SK-N-SH (cell line): ENCODE measurements around the gene IKBKE. TPM values are rescaled to one million over a fixed set of nuclear protein-coding genes. Genes with fewer than 3 reads are reported as not detected.
A peak's percentile ranks its signal among the peaks of the same experiment; 100 is the strongest.

Source experiments
- CTCF ChIA-PET: fragments of 300-600, 350-600 bp; formaldehyde crosslinking; extraction: SDS; loops from one replicate; lab custom pipeline; 2021; lab: Yijun Ruan, JAX
- POLR2A ChIA-PET: fragments of 350-600 bp; sonication (Branson Sonifier 250); formaldehyde crosslinking; extraction: SDS; loops from one replicate; lab custom pipeline; 2020; ENCODE audit warnings: antibody characterized with exemption, inconsistent platforms; lab: Yijun Ruan, JAX
- DNase-seq: peaks from one replicate; pipeline ENCODE4 v3.0.0; 2012
- H2AFZ ChIP-seq: fragments of 200-600 bp; sonication (generic); 2 replicates; pipeline ENCODE4 v1.8.1; 2016; ENCODE audit warnings: antibody characterized with exemption, mild to moderate bottlenecking, low read depth
- H3F3A ChIP-seq: fragments of 200-600 bp; sonication (generic); replicated peaks from 2 replicates; pipeline ENCODE3; 2016; ENCODE audit warnings: antibody characterized with exemption, mild to moderate bottlenecking; ENCODE audit not compliant: insufficient read depth
- H3K27ac ChIP-seq, 2 experiments: fragments of 200-500 bp in 1 of 2; fragments of 200-600 bp in 1 of 2; sonication (Bioruptor generic) in 1 of 2; sonication (generic), shearing (Covaris generic) in 1 of 2; 2 replicates each; pipeline versions ENCODE4 v1.5.1 to v1.6.1; 2014 to 2016; ENCODE audit warnings: low read depth in 2 of 2, inconsistent platforms in 1 of 2, low read length in 1 of 2, mild to moderate bottlenecking in 1 of 2, mixed read lengths in 1 of 2
- H3K27me3 ChIP-seq: fragments of 200-600 bp; sonication (generic), shearing (Covaris generic); 2 replicates; pipeline ENCODE4 v1.6.1; 2016; ENCODE audit warnings: mixed run types; ENCODE audit not compliant: insufficient read depth
- H3K36me3 ChIP-seq, 2 experiments: fragments of 200-500 bp in 1 of 2; fragments of 200-600 bp in 1 of 2; sonication (Bioruptor generic) in 1 of 2; sonication (generic) in 1 of 2; replicated peaks in 1 of 2; 2 replicates each; pipeline versions ENCODE3 to v1.5.1; 2014 to 2016; ENCODE audit warnings: low read length in 1 of 2, mild to moderate bottlenecking in 1 of 2; ENCODE audit not compliant: insufficient read depth in 2 of 2, control insufficient read depth in 1 of 2
- H3K4me1 ChIP-seq, 2 experiments: fragments of 200-500 bp in 1 of 2; fragments of 200-600 bp in 1 of 2; sonication (Bioruptor generic) in 1 of 2; sonication (generic), shearing (Covaris generic) in 1 of 2; 2 replicates each; pipeline versions ENCODE4 v1.5.1 to v1.6.1; 2014 to 2016; ENCODE audit warnings: low read depth in 1 of 2, low read length in 1 of 2, mixed run types in 1 of 2; ENCODE audit not compliant: insufficient read depth in 2 of 2, control insufficient read depth in 1 of 2
- H3K4me2 ChIP-seq: fragments of 200-600 bp; sonication (generic), shearing (Covaris generic); 2 replicates; pipeline ENCODE4 v1.6.1; 2017; ENCODE audit warnings: mixed run types
- H3K4me3 ChIP-seq, 2 experiments: fragments of 200-500 bp in 1 of 2; fragments of 200-600 bp in 1 of 2; sonication (Bioruptor generic) in 1 of 2; sonication (generic), shearing (Covaris generic) in 1 of 2; 2 replicates each; pipeline versions ENCODE4 v1.5.1 to v1.8.1; 2014 to 2016; ENCODE audit warnings: low read depth in 2 of 2, inconsistent platforms in 1 of 2, low read length in 1 of 2, mild to moderate bottlenecking in 1 of 2, mixed read lengths in 1 of 2, moderate library complexity in 1 of 2
- H3K79me2 ChIP-seq: fragments of 200-600 bp; sonication (generic); 2 replicates; pipeline ENCODE4 v1.8.1; 2017; ENCODE audit warnings: mild to moderate bottlenecking; ENCODE audit not compliant: insufficient read depth
- H3K9ac ChIP-seq: fragments of 200-600 bp; sonication (generic); 2 replicates; pipeline ENCODE4 v1.6.1; 2017; ENCODE audit warnings: mixed run types
- H3K9me2 ChIP-seq: fragments of 200-600 bp; sonication (generic); 2 replicates; pipeline ENCODE4 v1.6.1; 2017; ENCODE audit warnings: mixed run types
- H3K9me3 ChIP-seq: fragments of 200-600 bp; sonication (generic); 2 replicates; pipeline ENCODE4 v1.6.1; 2017; ENCODE audit warnings: mixed run types, mild to moderate bottlenecking, moderate library complexity
- H4K20me1 ChIP-seq: fragments of 200-600 bp; sonication (generic); 2 replicates; pipeline ENCODE4 v1.6.1; 2017; ENCODE audit warnings: mild to moderate bottlenecking, mixed run types; ENCODE audit not compliant: insufficient read depth
- CTCF ChIP-seq: fragments of 200-600 bp; sonication (generic); IDR thresholded peaks from 2 replicates; pipeline ENCODE4 v1.6.1; 2017; ENCODE audit warnings: antibody characterized with exemption, mild to moderate bottlenecking, moderate library complexity
- EP300 ChIP-seq, 2 experiments: IDR thresholded peaks; 2 replicates each; pipeline versions ENCODE4 v1.4.0 to v1.6.1; 2012; ENCODE audit warnings: borderline replicate concordance in 1 of 2, low read depth in 1 of 2, low read length in 1 of 2
- FOSL2 ChIP-seq: IDR thresholded peaks from 2 replicates; pipeline ENCODE4 v1.4.0; 2012; ENCODE audit warnings: low read depth, mild to moderate bottlenecking, moderate library complexity, borderline replicate concordance
- IRF3 ChIP-seq: fragments of 150-350 bp; IDR thresholded peaks from 2 replicates; pipeline ENCODE4 v1.6.1; 2016; ENCODE audit warnings: mild to moderate bottlenecking, low read depth, low read length
- MXI1 ChIP-seq: IDR thresholded peaks from 2 replicates; pipeline ENCODE4 v1.6.1; 2012; ENCODE audit warnings: mild to moderate bottlenecking, low read depth, low read length, improper control_type of control experiment
- POLR2AphosphoS5 ChIP-seq: IDR thresholded peaks from 2 replicates; pipeline ENCODE4 v1.6.1; 2012; ENCODE audit warnings: low read depth, low read length
- RAD21 ChIP-seq: IDR thresholded peaks from 2 replicates; pipeline ENCODE4 v1.6.1; 2012; ENCODE audit warnings: mild to moderate bottlenecking, low read length
- RFX5 ChIP-seq: IDR thresholded peaks from 2 replicates; pipeline ENCODE4 v1.6.1; 2012; ENCODE audit warnings: mild to moderate bottlenecking, improper control_type of control experiment, low read length
- SMC3 ChIP-seq: IDR thresholded peaks from 2 replicates; pipeline ENCODE4 v1.6.1; 2012; ENCODE audit warnings: low read depth, low read length, improper control_type of control experiment
- TAF1 ChIP-seq: IDR thresholded peaks from 2 replicates; pipeline ENCODE4 v1.6.1; 2012; ENCODE audit warnings: low read depth, mild to moderate bottlenecking, low read length, moderate library complexity, borderline replicate concordance
- WGBS: methylation state at CpG from one replicate; pipeline ENCODE4 v1.1.6; 2017; ENCODE audit warnings: low lambda C conversion rate; 5-methylcytosine and 5-hydroxymethylcytosine counted together
- polyA plus RNA-seq, 3 experiments: library from polyadenylated mRNA; depleted of rRNA; stranded (reverse); fragments of >200 nt; gene quantifications; 2 replicates each; pipeline ENCODE4 v1.2.3, GENCODE V29; 2012

Gene IKBKE
- polyA plus RNA-seq, 1 of the 3 experiments (the other 2 are of a cell fraction) = 14.5 TPM

- no peak overlapping the region for H3K4me2 ChIP-seq
- H3K36me3 ChIP-seq = peaks cover 30 to 55% of the 10 kb centered on the region in 2 experiments
- H3K9me2 ChIP-seq = no peaks in the 10 kb centered on the region
- H4K20me1 ChIP-seq = no peaks in the 10 kb centered on the region
- H3K4me3 ChIP-seq = no peak overlapping the region
- H3K9me3 ChIP-seq = no peaks in the 10 kb centered on the region
- H3K9ac ChIP-seq = no peak overlapping the region
- TF ChIP-seq POLR2AphosphoS5 (no peak), CTCF (no peak), RAD21 (no peak), EP300 (IDR thresholded peaks at IDR 0.05; ENCODE audit: borderline replicate concordance in 1 of 2, low read depth in 1 of 2, low read length in 1 of 2) (no peak), FOSL2 (no peak), MXI1 (no peak), RFX5 (no peak), SMC3 (no peak), IRF3 (no peak)
- TF ChIP-seq, all 33 proteins: peak for 0
- H3K79me2 ChIP-seq = no peaks in the 10 kb centered on the region
- H3F3A ChIP-seq = peaks cover 9% of the 10 kb centered on the region
- no peaks in the 10 kb centered on the region for H3K27me3 ChIP-seq
- ChIA-PET POLR2A (no interaction called here), CTCF (interaction anchor here (0.7 to 7.0 kb wide), 17 partner anchors 9 to 352 kb away, joined by 3 to 92 read pairs (median 5); partner anchors contain the start of gene IKBKE)
- H3K4me1 ChIP-seq = peaks cover 22 to 28% of the 10 kb centered on the region in 2 experiments
- 91% methylated on average over 17 of the region's 17 CpGs for WGBS
- no peak overlapping the region for H2AFZ ChIP-seq
- H3K27ac ChIP-seq = no peak overlapping the region
- no peak for DNase-seq
Observed at GRCh38 chr1:206460836-206461426, 9.3 kb upstream of the IKBKE start.

GRCh38 chr1:206461602-206462455 lies 8.4 kb upstream of the IKBKE start:
- ChIA-PET POLR2A (no interaction called here), CTCF (interaction anchor here (0.7 to 7.0 kb wide), 31 partner anchors 9 to 520 kb away, joined by 3 to 92 read pairs (median 4); partner anchors contain the start of genes IKBKE and RASSF5)
- no peaks in the 10 kb centered on the region for H3K27me3 ChIP-seq
- peak; percentile 76 for DNase-seq
- peak; percentile 89 for TF ChIP-seq CTCF
- TF ChIP-seq TAF1 = no peak
- TF ChIP-seq SMC3 = peak; percentile 46
- TF ChIP-seq RAD21 = peak; percentile 72
- H3K4me1 ChIP-seq = peaks cover 13 to 19% of the 10 kb centered on the region in 2 experiments
- H3K36me3 ChIP-seq = peaks cover 30 to 55% of the 10 kb centered on the region in 2 experiments
- H3K79me2 ChIP-seq = no peaks in the 10 kb centered on the region
- no peak overlapping the region for H2AFZ ChIP-seq
- H3K4me2 ChIP-seq = no peak overlapping the region
- WGBS = 68% methylated on average over 9 of the region's 9 CpGs
- no peak overlapping the region; a peak in 1 of 4 replicates for H3K4me3 ChIP-seq
- no peak overlapping the region for H3K9ac ChIP-seq
- H4K20me1 ChIP-seq = no peaks in the 10 kb centered on the region
- H3K9me3 ChIP-seq = no peaks in the 10 kb centered on the region
- peaks cover 9% of the 10 kb centered on the region for H3F3A ChIP-seq
- no peak overlapping the region for H3K27ac ChIP-seq
- H3K9me2 ChIP-seq = no peaks in the 10 kb centered on the region
